K562 (cell line): Measurements from ENCODE around the gene LRRC7. TPM values are rescaled to one million over a fixed set of nuclear protein-coding genes. Genes with fewer than 3 reads are reported as not detected.
A peak's percentile ranks its signal among the peaks of the same experiment; 100 is the strongest.

Source experiments
- EP300 ChIP-seq: IDR thresholded peaks from 2 replicates; pipeline ENCODE4 v1.6.1; 2012; ENCODE audit warnings: low read length, improper control_type of control experiment
- GATAD2A ChIP-seq: fragments of 450-650 bp; IDR thresholded peaks from 2 replicates; pipeline ENCODE4 v1.6.1; 2017
- HDAC1 ChIP-seq, 2 experiments: fragments of 450-650 bp; IDR thresholded peaks; 2 replicates each; pipeline ENCODE4 v1.6.1; 2016 to 2017; ENCODE audit warnings: inconsistent platforms in 1 of 2, mild to moderate bottlenecking in 1 of 2, moderate library complexity in 1 of 2
- HSF4 ChIP-seq: fragments of 250-450 bp; sonication (Bioruptor Pico); IDR thresholded peaks from 2 replicates; pipeline ENCODE4 v2.1.2; 2022; ENCODE audit warnings: mild to moderate bottlenecking, moderate library complexity, borderline replicate concordance
- KHSRP ChIP-seq: fragments of 450-650 bp; IDR thresholded peaks from 2 replicates; pipeline ENCODE4 v1.6.1; 2017
- LEF1 ChIP-seq: fragments of 450-650 bp; IDR thresholded peaks from 2 replicates; pipeline ENCODE4 v1.6.1; 2016; ENCODE audit warnings: mild to moderate bottlenecking
- MAZ ChIP-seq, 2 experiments: fragments of 450-650 bp in 1 of 2; sonication (generic) in 1 of 2; formaldehyde crosslinking; IDR thresholded peaks in 1 of 2; conservative IDR thresholded peaks in 1 of 2; 2 replicates each; pipeline versions ENCODE4 v1.4.0 to v1.5.0; 2020; ENCODE audit warnings: mild to moderate bottlenecking in 1 of 2, missing genetic modification reagents in 1 of 2
- MEIS2 ChIP-seq: fragments of 450-650 bp; IDR thresholded peaks from 2 replicates; pipeline ENCODE4 v1.6.1; 2014; ENCODE audit warnings: mild to moderate bottlenecking; ENCODE audit not compliant: partially characterized antibody
- RCOR1 ChIP-seq, 2 experiments: IDR thresholded peaks; 2 replicates each; pipeline ENCODE4 v1.6.1; 2012; ENCODE audit warnings: low read depth in 2 of 2, low read length in 2 of 2, borderline replicate concordance in 1 of 2, improper control_type of control experiment in 1 of 2
- TCFL5 ChIP-seq: fragments of 250-450 bp; sonication (Bioruptor Pico); conservative IDR thresholded peaks from 2 replicates; pipeline ENCODE4 v1.6.1; 2021; ENCODE audit warnings: mild to moderate bottlenecking, moderate library complexity, matching md5 sums
- ZNF24 ChIP-seq: fragments of 450-650 bp; IDR thresholded peaks from 2 replicates; pipeline ENCODE4 v1.6.1; 2016
- ZNF253 ChIP-seq: fragments of 250-450 bp; sonication (Bioruptor Pico); conservative IDR thresholded peaks from 2 replicates; pipeline ENCODE4 v1.6.1; 2021; ENCODE audit warnings: mild to moderate bottlenecking
- ZNF274 ChIP-seq: IDR thresholded peaks from 2 replicates; pipeline ENCODE4 v1.6.1; 2011; ENCODE audit warnings: low read depth, mild to moderate bottlenecking, low read length, moderate library complexity, borderline replicate concordance
- ZNF311 ChIP-seq: fragments of 250-450 bp; sonication (Bioruptor Pico); IDR thresholded peaks from 2 replicates; pipeline ENCODE4 v1.4.0; 2020; ENCODE audit warnings: mild to moderate bottlenecking, moderate library complexity
- ZNF316 ChIP-seq: fragments of 450-650 bp; IDR thresholded peaks from 2 replicates; pipeline ENCODE4 v1.6.1; 2016
- polyA plus RNA-seq, 8 experiments: library from polyadenylated mRNA; depleted of rRNA in 4 of 8; stranded (reverse) in 5 of 8; unstranded in 3 of 8; fragments of >200 nt; fragmentation: Nextera tagmentation in 2 of 8; fragmentation: Illumina TruSeq in 1 of 8; extraction: Ambion mirVana in 2 of 8; extraction: Trizol in 1 of 8; gene quantifications; 2 replicates each; pipeline versions ENCODE4 v1.2.1 to v1.2.3, GENCODE V29; 2011 to 2014; ENCODE audit warnings: inconsistent platforms in 1 of 8, missing spikeins in 1 of 8
- total RNA-seq, 7 experiments: library from RNA; depleted of rRNA in 6 of 7; stranded (reverse); fragments of >200 nt in 6 of 7; fragmentation: Illumina TruSeq in 2 of 7; extraction: Trizol in 2 of 7; gene quantifications; 2 replicates each; pipeline versions ENCODE4 v1.2.1 to v1.2.3, GENCODE V29; 2011 to 2021; ENCODE audit warnings: low replicate concordance in 1 of 7
- TF ChIP-seq, protein P1 (sequence below): fragments of 250-450 bp; sonication (Bioruptor Pico); IDR thresholded peaks from 2 replicates; pipeline ENCODE4 v1.5.0; 2021; ENCODE audit warnings: mild to moderate bottlenecking, borderline replicate concordance
- TF ChIP-seq, protein P2 (sequence below): fragments of 250-450 bp; sonication (Bioruptor Pico); IDR thresholded peaks from 2 replicates; pipeline ENCODE4 v1.8.0; 2022; ENCODE audit warnings: moderate library complexity, mild to moderate bottlenecking, inconsistent platforms
- TF ChIP-seq, protein P3 (sequence below): fragments of 450-650 bp; IDR thresholded peaks from 2 replicates; pipeline ENCODE4 v1.6.1; 2017; ENCODE audit warnings: mild to moderate bottlenecking, moderate library complexity
- TF ChIP-seq, protein P4 (sequence below), 2 experiments: IDR thresholded peaks in 1 of 2; conservative IDR thresholded peaks in 1 of 2; 2 replicates each; pipeline ENCODE4 v1.6.1; 2016; ENCODE audit warnings: low read depth in 2 of 2, mild to moderate bottlenecking in 1 of 2, missing compliant biosample characterization in 1 of 2, missing genetic modification characterization in 1 of 2, moderate library complexity in 1 of 2
- TF ChIP-seq, protein P5 (sequence below): sonication (generic); formaldehyde crosslinking; IDR thresholded peaks from 2 replicates; pipeline ENCODE4 v1.9.0; 2022; ENCODE audit warnings: mild to moderate bottlenecking, missing genetic modification reagents

The LRRC7 gene
- total and polyA plus RNA-seq, 9 of the 15 experiments (the other 6 are each of a cell fraction or from before 2014, with no cell fraction given): 0.09 to 0.94 (median 0.49) TPM

DNA sequence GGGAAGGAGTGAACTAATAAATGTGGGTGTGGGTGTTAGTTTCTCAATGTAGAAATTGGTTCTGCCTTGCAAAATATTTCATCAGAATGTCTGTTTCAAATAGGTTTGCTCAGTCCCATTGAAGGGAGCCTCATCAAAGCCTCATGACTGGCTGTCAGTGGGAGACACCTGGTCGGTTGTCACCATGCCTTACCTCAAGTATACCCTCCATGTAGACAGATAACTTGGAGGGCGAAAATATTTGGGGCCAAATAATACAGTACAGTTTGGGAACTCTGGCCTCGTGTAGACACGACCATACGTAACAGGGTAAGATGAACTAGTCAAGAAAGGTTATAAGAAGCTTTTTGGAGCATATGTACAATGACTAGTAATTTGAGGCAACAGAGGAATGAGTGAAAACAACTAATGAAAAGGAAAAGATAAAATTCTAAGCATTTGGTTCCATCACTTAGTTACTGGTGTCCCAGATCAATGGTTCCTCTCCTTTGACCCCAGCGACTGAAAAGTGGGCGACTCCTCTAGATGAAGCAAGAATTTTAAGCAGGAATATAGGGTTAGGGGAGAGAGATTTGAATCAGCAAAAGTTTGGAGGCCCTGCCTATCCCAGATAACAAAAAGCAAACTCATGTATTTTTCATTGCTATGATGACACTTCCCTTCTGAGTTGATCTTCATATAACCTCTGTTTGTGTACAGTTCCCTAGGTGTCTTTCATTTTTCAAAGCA is 473.8 kb downstream of the LRRC7 start (continued):
- TF ChIP-seq HDAC1 (IDR thresholded peaks at IDR 0.05) (no peak), ZNF274 (no peak), MAZ (CRISPR knock-in tag; conservative IDR thresholded peaks at IDR 0.05 in 1 of 2, IDR thresholded peaks at IDR 0.05 in 1 of 2) (peak in 1 of 2 experiments; percentile 61; a peak in 2 of 4 replicates), GATAD2A (no peak), LEF1 (peak; percentile 65), KHSRP (no peak), ZNF316 (peak; percentile 96), ZNF311 (CRISPR knock-in tag) (peak; percentile 84), HSF4 (CRISPR knock-in tag) (peak; percentile 8; the same call in 1 of the 2 replicates), ZNF253 (CRISPR knock-in tag) (no peak), TCFL5 (no peak), MEIS2 (peak; percentile 47), RCOR1 (IDR thresholded peaks at IDR 0.05; ENCODE audit: borderline replicate concordance in 1 of 2, low read depth in 2 of 2, low read length in 2 of 2) (peak in 1 of 2 experiments; percentile 25; a peak in 1 of 4 replicates), EP300 (peak; percentile 94), ZNF24 (no peak)
- TF ChIP-seq, protein P1, sequence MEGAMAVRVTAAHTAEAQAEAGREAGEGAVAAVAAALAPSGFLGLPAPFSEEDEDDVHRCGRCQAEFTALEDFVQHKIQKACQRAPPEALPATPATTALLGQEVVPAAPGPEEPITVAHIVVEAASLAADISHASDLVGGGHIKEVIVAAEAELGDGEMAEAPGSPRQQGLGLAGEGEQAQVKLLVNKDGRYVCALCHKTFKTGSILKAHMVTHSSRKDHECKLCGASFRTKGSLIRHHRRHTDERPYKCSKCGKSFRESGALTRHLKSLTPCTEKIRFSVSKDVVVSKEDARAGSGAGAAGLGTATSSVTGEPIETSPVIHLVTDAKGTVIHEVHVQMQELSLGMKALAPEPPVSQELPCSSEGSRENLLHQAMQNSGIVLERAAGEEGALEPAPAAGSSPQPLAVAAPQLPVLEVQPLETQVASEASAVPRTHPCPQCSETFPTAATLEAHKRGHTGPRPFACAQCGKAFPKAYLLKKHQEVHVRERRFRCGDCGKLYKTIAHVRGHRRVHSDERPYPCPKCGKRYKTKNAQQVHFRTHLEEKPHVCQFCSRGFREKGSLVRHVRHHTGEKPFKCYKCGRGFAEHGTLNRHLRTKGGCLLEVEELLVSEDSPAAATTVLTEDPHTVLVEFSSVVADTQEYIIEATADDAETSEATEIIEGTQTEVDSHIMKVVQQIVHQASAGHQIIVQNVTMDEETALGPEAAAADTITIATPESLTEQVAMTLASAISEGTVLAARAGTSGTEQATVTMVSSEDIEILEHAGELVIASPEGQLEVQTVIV (CRISPR knock-in tag): no peak
- TF ChIP-seq, protein P2, sequence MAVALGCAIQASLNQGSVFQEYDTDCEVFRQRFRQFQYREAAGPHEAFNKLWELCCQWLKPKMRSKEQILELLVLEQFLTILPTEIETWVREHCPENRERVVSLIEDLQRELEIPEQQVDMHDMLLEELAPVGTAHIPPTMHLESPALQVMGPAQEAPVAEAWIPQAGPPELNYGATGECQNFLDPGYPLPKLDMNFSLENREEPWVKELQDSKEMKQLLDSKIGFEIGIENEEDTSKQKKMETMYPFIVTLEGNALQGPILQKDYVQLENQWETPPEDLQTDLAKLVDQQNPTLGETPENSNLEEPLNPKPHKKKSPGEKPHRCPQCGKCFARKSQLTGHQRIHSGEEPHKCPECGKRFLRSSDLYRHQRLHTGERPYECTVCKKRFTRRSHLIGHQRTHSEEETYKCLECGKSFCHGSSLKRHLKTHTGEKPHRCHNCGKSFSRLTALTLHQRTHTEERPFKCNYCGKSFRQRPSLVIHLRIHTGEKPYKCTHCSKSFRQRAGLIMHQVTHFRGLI (CRISPR knock-in tag): no peak
- TF ChIP-seq, protein P3, sequence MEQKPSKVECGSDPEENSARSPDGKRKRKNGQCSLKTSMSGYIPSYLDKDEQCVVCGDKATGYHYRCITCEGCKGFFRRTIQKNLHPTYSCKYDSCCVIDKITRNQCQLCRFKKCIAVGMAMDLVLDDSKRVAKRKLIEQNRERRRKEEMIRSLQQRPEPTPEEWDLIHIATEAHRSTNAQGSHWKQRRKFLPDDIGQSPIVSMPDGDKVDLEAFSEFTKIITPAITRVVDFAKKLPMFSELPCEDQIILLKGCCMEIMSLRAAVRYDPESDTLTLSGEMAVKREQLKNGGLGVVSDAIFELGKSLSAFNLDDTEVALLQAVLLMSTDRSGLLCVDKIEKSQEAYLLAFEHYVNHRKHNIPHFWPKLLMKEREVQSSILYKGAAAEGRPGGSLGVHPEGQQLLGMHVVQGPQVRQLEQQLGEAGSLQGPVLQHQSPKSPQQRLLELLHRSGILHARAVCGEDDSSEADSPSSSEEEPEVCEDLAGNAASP: no peak
- TF ChIP-seq, protein P4, sequence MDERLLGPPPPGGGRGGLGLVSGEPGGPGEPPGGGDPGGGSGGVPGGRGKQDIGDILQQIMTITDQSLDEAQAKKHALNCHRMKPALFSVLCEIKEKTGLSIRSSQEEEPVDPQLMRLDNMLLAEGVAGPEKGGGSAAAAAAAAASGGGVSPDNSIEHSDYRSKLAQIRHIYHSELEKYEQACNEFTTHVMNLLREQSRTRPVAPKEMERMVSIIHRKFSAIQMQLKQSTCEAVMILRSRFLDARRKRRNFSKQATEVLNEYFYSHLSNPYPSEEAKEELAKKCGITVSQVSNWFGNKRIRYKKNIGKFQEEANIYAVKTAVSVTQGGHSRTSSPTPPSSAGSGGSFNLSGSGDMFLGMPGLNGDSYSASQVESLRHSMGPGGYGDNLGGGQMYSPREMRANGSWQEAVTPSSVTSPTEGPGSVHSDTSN (CRISPR knock-in tag; IDR thresholded peaks at IDR 0.05; ENCODE audit: low read depth): no peak
- TF ChIP-seq, protein P4 (tag; conservative IDR thresholded peaks at IDR 0.05; ENCODE audit: low read depth): peak; percentile 24; the same call in 1 of the 2 replicates
- TF ChIP-seq, protein P5, sequence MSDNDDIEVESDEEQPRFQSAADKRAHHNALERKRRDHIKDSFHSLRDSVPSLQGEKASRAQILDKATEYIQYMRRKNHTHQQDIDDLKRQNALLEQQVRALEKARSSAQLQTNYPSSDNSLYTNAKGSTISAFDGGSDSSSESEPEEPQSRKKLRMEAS (CRISPR knock-in tag): no peak
